Endothelial cell of hepatic sinusoid (primary cell): ENCODE data around the gene ADARB2.

Experiments used
- in situ Hi-C: cut with HindIII; loops from 2 replicates; pipeline ENCODE4 v1.10.0; 2017; ENCODE audit warnings: low sequenced_read_pairs

The ADARB2 gene

GRCh38 chr10:1291178-1292090 is 445.9 kb downstream of the ADARB2 start:
- in situ Hi-C loops: loop anchor here (10.0 kb wide), 1 partner anchor 233 kb away; no protein-coding TSS in a partner anchor

- in situ Hi-C loops: loop anchor here (10.0 kb wide), 1 partner anchor 235 kb away; no protein-coding TSS in a partner anchor
Observed at GRCh38 chr10:1290071-1290471, 447.3 kb downstream of the ADARB2 start.

DNA sequence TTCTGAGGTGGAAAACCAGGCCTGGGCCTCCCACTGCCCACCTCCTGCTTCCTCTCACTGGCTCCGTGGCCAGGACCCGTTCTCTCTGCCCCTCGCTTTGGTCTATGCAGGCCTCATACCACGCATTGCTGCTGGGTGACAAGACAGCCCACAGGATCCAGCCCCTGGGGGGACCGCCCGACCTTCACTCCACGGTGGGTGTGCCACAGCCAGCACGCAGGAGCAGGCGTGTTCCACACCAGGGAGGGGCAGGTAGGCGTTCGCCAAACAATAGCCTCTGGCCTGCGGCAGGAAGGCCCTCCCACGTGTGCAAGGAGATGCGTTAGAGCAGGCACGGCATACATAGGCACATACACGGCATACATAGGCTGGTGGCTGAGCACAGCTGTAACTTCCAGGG is 447.7 kb downstream of the ADARB2 start:
- in situ Hi-C loops: loop anchor here (10.0 kb wide), 1 partner anchor 215 kb away; no protein-coding TSS in a partner anchor

DNA sequence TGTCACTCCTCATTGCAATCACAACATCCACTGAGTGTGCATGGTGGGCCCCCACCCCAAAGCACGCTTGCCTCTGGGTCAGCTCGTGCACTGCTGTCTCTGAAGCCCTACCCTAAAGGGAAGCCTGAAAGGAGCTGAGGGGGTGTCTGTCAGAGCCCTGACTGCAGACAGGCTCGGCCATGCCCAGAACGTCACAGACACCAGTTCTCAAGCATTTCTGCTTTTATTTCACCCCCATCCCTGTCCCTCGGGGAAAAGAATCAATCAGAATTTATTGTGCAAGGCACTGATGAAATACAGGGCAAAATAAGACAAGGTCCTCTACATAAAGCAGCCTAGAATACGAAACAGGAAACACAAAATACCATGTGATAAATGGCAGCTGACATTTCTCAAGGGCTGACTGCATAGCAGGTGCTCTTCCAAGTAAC is 449.3 kb downstream of the ADARB2 start:
- in situ Hi-C loops: loop anchor here (10.0 kb wide), 1 partner anchor 217 kb away; no protein-coding TSS in a partner anchor

GRCh38 chr10:1287487-1287886 is 449.8 kb downstream of the ADARB2 start:
- in situ Hi-C loops: loop anchor here (10.0 kb wide), 1 partner anchor 217 kb away; no protein-coding TSS in a partner anchor

- in situ Hi-C loops: loop anchor here (10.0 kb wide), 1 partner anchor 221 kb away; no protein-coding TSS in a partner anchor
Observed at GRCh38 chr10:1284076-1284475, 453.2 kb downstream of the ADARB2 start.

- in situ Hi-C loops: loop anchor here (10.0 kb wide), 1 partner anchor 223 kb away; no protein-coding TSS in a partner anchor
Observed at GRCh38 chr10:1281405-1281782, 455.9 kb downstream of the ADARB2 start.

DNA sequence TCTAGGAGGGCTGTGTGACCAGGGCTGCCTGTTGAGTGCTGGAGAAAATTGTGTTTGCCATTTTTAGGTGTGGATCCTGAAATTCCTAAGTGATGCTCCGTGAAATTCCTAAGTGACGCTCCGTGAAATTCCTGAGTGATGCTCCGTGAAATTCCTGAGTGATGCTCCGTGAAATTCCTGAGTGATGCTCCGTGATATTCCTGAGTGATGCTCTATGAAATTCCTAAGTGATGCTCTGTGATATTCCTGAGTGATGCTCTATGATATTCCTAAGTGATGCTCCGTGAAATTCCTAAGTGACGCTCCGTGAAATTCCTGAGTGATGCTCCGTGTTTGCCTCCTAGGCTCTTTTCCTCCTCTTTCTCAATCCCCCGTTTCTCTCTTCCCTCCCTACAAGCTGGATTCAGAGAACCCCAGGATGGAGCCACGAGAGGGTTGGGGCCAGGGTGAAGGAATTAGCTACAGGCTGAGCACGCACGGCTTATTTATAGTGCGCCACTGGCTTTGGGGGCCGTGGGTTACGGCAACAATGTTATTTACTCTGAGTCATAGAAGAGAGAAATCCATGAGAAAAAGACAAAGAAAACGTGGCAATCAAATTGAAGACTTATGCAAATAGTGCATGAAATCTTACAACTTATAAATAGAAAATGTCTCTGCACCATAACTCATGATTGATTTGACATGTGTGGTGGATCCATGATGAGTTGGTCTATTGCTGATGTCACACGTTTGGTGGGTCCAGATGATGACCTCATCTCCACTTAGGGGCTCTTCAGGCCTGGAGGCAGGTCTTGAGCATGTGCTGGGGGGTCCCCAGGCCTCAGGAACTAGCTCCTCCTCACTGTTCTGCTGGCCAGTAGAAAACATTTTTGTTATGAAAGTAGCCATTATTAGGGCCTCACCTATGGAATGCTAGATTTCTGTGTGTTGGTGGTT is 456.6 kb downstream of the ADARB2 start:
- in situ Hi-C loops: loop anchor here (10.0 kb wide), 1 partner anchor 224 kb away; no protein-coding TSS in a partner anchor

DNA sequence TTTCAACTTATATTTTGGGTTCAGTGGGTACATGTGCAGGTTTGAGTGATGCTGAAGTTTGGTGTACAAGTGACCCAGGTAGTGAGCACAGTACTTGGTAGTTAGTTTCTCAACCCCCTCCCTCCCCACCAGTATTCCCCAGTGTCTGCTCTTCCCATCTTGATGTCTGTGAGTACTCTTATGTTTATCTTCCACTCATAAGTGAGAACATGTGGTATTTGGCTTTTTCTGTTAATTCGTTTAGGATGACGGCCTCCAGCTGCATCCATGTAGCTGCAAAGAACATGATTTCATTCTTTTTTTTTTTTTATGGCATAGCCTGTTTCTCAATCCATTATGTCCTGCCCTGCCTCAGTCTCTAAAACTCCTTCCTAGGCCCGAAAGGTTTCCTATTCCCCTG is 459.0 kb downstream of the ADARB2 start:
- in situ Hi-C loops: no loop called here

DNA sequence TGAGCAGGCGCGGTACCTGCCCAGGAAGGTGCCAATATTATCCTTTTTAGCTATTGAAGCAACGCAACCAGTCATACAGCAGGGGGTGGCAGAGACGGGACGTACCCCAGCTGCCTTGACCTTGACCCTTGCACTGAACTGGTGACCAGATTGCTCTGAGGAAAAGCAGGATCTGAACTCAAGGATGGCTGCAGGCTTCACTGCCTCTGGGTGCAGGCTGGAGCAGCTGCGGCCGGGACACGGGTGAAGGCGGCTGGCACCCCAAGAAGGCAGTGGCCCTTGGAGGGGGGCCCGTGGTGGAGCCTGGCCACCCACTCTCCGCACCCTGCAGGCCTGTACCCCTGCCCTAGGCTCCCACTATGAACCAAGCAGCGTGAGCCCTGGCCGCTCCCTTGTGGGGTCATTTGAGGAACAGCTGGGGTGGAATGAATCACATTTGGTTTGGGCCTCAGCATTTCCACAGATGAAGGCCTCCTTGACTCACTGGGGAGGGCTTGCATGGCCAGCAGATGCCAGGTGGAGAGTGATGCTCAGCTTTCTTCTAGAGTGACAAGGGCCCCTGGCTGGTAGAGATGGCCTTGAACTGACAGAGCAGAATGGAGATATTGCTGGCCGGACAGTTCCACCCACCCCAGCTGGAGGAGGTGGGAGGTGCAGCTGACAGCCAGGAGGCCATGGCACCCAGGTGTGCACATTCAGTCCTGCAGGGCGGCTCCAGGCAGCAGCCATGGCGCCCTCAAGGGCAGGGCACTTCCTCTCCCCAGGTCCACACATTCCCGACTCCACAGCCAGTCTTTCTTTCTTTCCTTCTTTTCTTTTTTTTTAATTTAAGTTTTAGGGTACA is 462.4 kb downstream of the ADARB2 start:
- in situ Hi-C loops: no loop called here

DNA sequence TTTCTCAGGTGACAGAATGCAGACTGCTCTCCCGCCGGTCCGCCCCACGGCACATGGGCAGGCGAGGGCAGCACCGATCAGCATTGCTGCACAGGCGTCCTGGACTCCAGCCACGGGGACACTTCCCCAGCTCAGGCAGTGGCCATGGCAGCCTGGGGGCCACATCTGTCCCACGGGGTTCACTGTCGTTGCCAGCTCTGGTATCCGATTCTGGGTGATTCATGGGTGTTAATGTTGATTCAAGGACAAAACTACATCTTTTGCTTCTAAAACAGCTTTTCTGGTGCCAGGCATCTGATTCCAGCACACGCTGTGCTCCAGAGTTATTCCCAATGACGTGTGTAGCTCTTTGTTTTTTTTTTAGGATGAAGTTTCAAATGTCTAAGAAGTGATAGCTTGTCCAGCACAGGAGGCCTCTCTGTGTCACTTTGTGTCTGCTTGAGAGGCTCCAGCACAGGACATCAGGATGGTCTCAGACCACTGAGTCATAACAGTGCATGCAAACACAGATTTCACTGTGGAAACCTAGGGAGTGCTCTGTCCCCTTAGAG is 463.1 kb downstream of the ADARB2 start:
- in situ Hi-C loops: no loop called here

DNA sequence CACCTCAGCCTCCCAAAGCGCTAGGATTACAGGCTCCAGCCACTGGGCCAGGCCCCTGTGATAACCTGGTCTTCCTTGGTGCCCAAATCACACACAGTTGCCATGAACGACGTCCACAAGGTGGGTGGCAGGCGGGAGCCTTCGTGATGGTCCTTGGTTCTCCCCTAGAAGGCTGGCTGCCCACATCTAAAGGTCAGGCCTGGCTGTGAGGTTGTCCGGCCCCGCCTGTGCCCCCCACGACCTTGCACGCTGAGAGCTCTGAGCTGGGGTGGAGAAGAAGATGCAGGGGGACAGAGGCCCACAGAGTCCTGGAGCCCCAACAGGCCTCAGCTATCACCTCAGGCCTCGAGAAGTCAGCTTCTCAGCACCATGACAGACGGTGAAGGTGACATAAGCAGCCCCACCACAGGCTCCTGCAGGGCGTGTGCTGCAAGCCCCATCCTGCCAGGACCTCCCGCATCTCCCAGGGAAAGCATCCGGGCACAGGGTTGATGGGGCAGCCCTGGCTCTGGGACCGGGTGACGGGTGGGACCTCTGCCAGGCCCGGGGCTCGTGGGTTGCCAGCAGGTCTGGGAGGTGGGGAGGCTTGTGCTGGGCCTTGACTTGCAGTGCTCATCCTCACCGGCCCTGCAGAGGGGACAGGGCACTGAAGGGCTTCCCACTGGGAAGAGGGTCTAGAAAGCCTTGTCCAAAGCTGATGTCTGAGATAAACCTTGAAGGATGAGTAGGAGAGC is 463.8 kb downstream of the ADARB2 start:
- in situ Hi-C loops: no loop called here

- in situ Hi-C loops: no loop called here
Observed at GRCh38 chr10:1272777-1273161, 464.6 kb downstream of the ADARB2 start.

- in situ Hi-C loops: no loop called here
Observed at GRCh38 chr10:1272079-1272776, 465.1 kb downstream of the ADARB2 start.

DNA sequence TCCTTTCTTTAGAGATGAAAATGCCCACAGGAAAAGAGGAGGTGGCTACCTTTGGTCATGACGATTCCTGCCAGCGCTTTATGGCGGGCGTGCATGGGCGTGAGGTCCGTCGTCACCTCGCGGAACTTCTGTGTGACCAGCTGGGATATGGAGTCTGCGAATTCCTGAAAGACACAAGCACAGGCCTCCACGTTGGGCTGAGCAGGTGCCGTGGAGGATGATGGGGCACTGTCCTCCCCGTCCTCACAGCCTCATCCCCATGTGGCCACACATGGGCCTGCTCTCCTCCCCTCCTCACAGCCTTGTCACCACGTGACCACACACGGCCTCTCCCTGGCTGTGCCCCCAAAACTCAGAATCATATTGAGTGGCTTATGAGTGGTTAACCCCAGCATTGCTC is 466.4 kb downstream of the ADARB2 start:
- in situ Hi-C loops: no loop called here

DNA sequence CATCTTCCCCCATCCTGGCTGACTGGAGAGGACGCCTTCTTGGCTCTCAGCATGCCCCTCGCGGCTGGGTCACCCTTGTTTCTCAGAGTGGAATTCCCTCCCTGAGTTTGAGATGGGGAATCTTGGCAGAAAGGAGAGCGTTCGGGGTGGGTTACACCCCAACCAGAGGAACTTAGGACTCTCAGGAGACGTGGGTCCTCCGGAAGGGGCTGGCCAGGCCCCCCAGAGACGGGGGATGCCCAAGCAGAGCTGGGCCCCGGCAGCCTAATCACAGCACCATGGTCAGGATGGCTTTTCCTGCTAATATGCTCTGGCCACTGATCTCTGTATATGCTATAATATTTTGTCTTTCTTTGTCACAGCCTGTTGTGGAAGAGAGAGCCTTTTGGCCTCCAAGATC is 466.8 kb downstream of the ADARB2 start:
- in situ Hi-C loops: no loop called here

- in situ Hi-C loops: no loop called here
Observed at GRCh38 chr10:1268831-1269230, 468.5 kb downstream of the ADARB2 start.

- in situ Hi-C loops: no loop called here
Observed at GRCh38 chr10:1267568-1267967, 469.8 kb downstream of the ADARB2 start.

- in situ Hi-C loops: no loop called here
Observed at GRCh38 chr10:1267148-1267547, 470.2 kb downstream of the ADARB2 start.
